ENCODE measurements around the gene SMIM11. TPM values are rescaled to one million over a fixed set of nuclear protein-coding genes. Genes with fewer than 3 reads are reported as not detected.

Gene SMIM11
- total RNA-seq, 1 donor from 2014 or later = 1.6 TPM

- H3K4me2 ChIP-seq (ENCODE audit: low read length) = no peak overlapping the region
- no peak overlapping the region for H3K27ac ChIP-seq (ENCODE audit: low read depth, low read length)
- FAIRE-seq (no peak), DNase-seq (ENCODE audit: low read depth) (no peak)
- H3K36me3 Mint-ChIP-seq (ENCODE audit: low read depth, unreplicated experiment) = no peaks in the 10 kb centered on the region
- no peaks in the 10 kb centered on the region for H3K79me2 ChIP-seq (ENCODE audit: insufficient read depth, low read length)
- peaks cover 2% of the 10 kb centered on the region for H3K9me3 Mint-ChIP-seq (ENCODE audit: unreplicated experiment)
- no peak overlapping the region for H3K27ac Mint-ChIP-seq (ENCODE audit: unreplicated experiment)
- H3K4me1 Mint-ChIP-seq (ENCODE audit: low read depth, unreplicated experiment) = no peaks in the 10 kb centered on the region
- no peak overlapping the region for H2AFZ ChIP-seq (ENCODE audit: low read depth, low read length)
- TF ChIP-seq EZH2 (IDR thresholded peaks at IDR 0.05; ENCODE audit: insufficient read depth, low read length) = no peak
- no peak for TF ChIP-seq CTCF (IDR thresholded peaks at IDR 0.05; ENCODE audit: insufficient read depth, low read depth, low read length)
- peaks cover 12% of the 10 kb centered on the region for H3K27me3 Mint-ChIP-seq (ENCODE audit: low read depth, unreplicated experiment)
- H4K20me1 ChIP-seq (ENCODE audit: insufficient read depth, low read length) = no peaks in the 10 kb centered on the region
- H3K9ac ChIP-seq (ENCODE audit: low read length) = no peak overlapping the region
- H3K36me3 ChIP-seq (ENCODE audit: insufficient read depth, low read length) = no peaks in the 10 kb centered on the region
- peaks cover 5% of the 10 kb centered on the region for H3K27me3 ChIP-seq (ENCODE audit: insufficient read depth, low read length)
- H3K4me1 ChIP-seq (ENCODE audit: insufficient read depth, low read length) = peaks cover 6% of the 10 kb centered on the region
- no peak overlapping the region for H3K4me3 Mint-ChIP-seq (ENCODE audit: unreplicated experiment)
- H3K4me3 ChIP-seq (ENCODE audit: insufficient read depth, low read depth, low read length) = no peak overlapping the region
- no peaks in the 10 kb centered on the region for H3K9me3 ChIP-seq (ENCODE audit: insufficient read depth, low read depth, low read length)
Observed at GRCh38 chr21:34343347-34343746, 32.0 kb upstream of the SMIM11 start.

- H3K9me3 Mint-ChIP-seq (ENCODE audit: unreplicated experiment) = peaks cover 2% of the 10 kb centered on the region
- Histone ChIP-seq H3K27me3 (ENCODE audit: insufficient read depth, low read length) (peaks cover 5% of the 10 kb centered on the region), H2AFZ (ENCODE audit: low read depth, low read length) (no peak overlapping the region), H3K79me2 (ENCODE audit: insufficient read depth, low read length) (no peaks in the 10 kb centered on the region), H3K4me3 (ENCODE audit: insufficient read depth, low read depth, low read length) (no peak overlapping the region), H3K9ac (ENCODE audit: low read length) (no peak overlapping the region), H3K27ac (ENCODE audit: low read depth, low read length) (no peak overlapping the region), H3K9me3 (ENCODE audit: insufficient read depth, low read depth, low read length) (no peaks in the 10 kb centered on the region), H3K36me3 (ENCODE audit: insufficient read depth, low read length) (no peaks in the 10 kb centered on the region), H3K4me1 (ENCODE audit: insufficient read depth, low read length) (peaks cover 6% of the 10 kb centered on the region), H4K20me1 (ENCODE audit: insufficient read depth, low read length) (no peaks in the 10 kb centered on the region), H3K4me2 (ENCODE audit: low read length) (no peak overlapping the region)
- no peaks in the 10 kb centered on the region for H3K36me3 Mint-ChIP-seq (ENCODE audit: low read depth, unreplicated experiment)
- TF ChIP-seq EZH2 (IDR thresholded peaks at IDR 0.05; ENCODE audit: insufficient read depth, low read length) = no peak
- no peak for TF ChIP-seq CTCF (IDR thresholded peaks at IDR 0.05; ENCODE audit: insufficient read depth, low read depth, low read length)
- H3K27ac Mint-ChIP-seq (ENCODE audit: unreplicated experiment) = no peak overlapping the region
- peaks cover 12% of the 10 kb centered on the region for H3K27me3 Mint-ChIP-seq (ENCODE audit: low read depth, unreplicated experiment)
- H3K4me3 Mint-ChIP-seq (ENCODE audit: unreplicated experiment) = no peak overlapping the region
- no peaks in the 10 kb centered on the region for H3K4me1 Mint-ChIP-seq (ENCODE audit: low read depth, unreplicated experiment)
- no peak for DNase-seq (ENCODE audit: low read depth)
- FAIRE-seq = no peak
Observed at GRCh38 chr21:34343838-34344381, 31.4 kb upstream of the SMIM11 start.

- DNase-seq (ENCODE audit: low read depth) = no peak
- H3K27me3 ChIP-seq (ENCODE audit: insufficient read depth, low read length) = peaks cover 5% of the 10 kb centered on the region
- no peak overlapping the region for H3K4me3 ChIP-seq (ENCODE audit: insufficient read depth, low read depth, low read length)
- Mint-ChIP-seq H3K4me1 (ENCODE audit: low read depth, unreplicated experiment) (no peaks in the 10 kb centered on the region), H3K27me3 (ENCODE audit: low read depth, unreplicated experiment) (peaks cover 12% of the 10 kb centered on the region), H3K27ac (ENCODE audit: unreplicated experiment) (no peak overlapping the region), H3K36me3 (ENCODE audit: low read depth, unreplicated experiment) (no peaks in the 10 kb centered on the region), H3K9me3 (ENCODE audit: unreplicated experiment) (peaks cover 2% of the 10 kb centered on the region), H3K4me3 (ENCODE audit: unreplicated experiment) (no peak overlapping the region)
- no peaks in the 10 kb centered on the region for H3K9me3 ChIP-seq (ENCODE audit: insufficient read depth, low read depth, low read length)
- H3K9ac ChIP-seq (ENCODE audit: low read length) = no peak overlapping the region
- H3K4me1 ChIP-seq (ENCODE audit: insufficient read depth, low read length) = peaks cover 6% of the 10 kb centered on the region
- H3K4me2 ChIP-seq (ENCODE audit: low read length) = no peak overlapping the region
- H2AFZ ChIP-seq (ENCODE audit: low read depth, low read length) = no peak overlapping the region
- TF ChIP-seq CTCF (IDR thresholded peaks at IDR 0.05; ENCODE audit: insufficient read depth, low read depth, low read length) (no peak), EZH2 (IDR thresholded peaks at IDR 0.05; ENCODE audit: insufficient read depth, low read length) (no peak)
- H3K27ac ChIP-seq (ENCODE audit: low read depth, low read length) = no peak overlapping the region
- H3K79me2 ChIP-seq (ENCODE audit: insufficient read depth, low read length) = no peaks in the 10 kb centered on the region
- no peaks in the 10 kb centered on the region for H4K20me1 ChIP-seq (ENCODE audit: insufficient read depth, low read length)
- no peaks in the 10 kb centered on the region for H3K36me3 ChIP-seq (ENCODE audit: insufficient read depth, low read length)
- FAIRE-seq = no peak
Observed at GRCh38 chr21:34344584-34344983, 30.7 kb upstream of the SMIM11 start.

Data from astrocyte (in vitro differentiated cells and primary cell).